CD4-positive, alpha-beta T cell treated with Interleukin-21 for 1 hour (primary cell): ENCODE results near the gene ATG7.
"Not testable (repeated sequence)": the region's sequence is repeated elsewhere in the genome, so short reads cannot be mapped to it uniquely, and the experiment has no call there.

Experiments used
- DNase-seq: peaks from one replicate; pipeline ENCODE4 v3.0.0-alpha.2; 2020

The ATG7 gene

GRCh38 chr3:11558918-11559815 lies 287.0 kb downstream of the ATG7 start:
- no peak for DNase-seq

GRCh38 chr3:11559816-11560633 lies 287.8 kb downstream of the ATG7 start:
- no peak for DNase-seq

- DNase-seq, result no peak
Measured at GRCh38 chr3:11560746-11561145, 288.5 kb downstream of the ATG7 start.

- no peak for DNase-seq
Measured at GRCh38 chr3:11562277-11562881, 290.2 kb downstream of the ATG7 start.

GRCh38 chr3:11563159-11563864 lies 291.1 kb downstream of the ATG7 start:
- DNase-seq, result no peak

GRCh38 chr3:11563865-11564185 lies 291.6 kb downstream of the ATG7 start:
- DNase-seq, result no peak

GRCh38 chr3:11564577-11565001 lies 292.4 kb downstream of the ATG7 start:
- DNase-seq, result no peak

- DNase-seq, result no peak
Measured at GRCh38 chr3:11565072-11565471, 292.9 kb downstream of the ATG7 start.

- no peak for DNase-seq
Measured at GRCh38 chr3:11565492-11565891, 293.3 kb downstream of the ATG7 start.

GRCh38 chr3:11565932-11566331 lies 293.7 kb downstream of the ATG7 start:
- no peak for DNase-seq

- DNase-seq, result no peak
Measured at GRCh38 chr3:11566478-11566877, 294.3 kb downstream of the ATG7 start.

- no peak for DNase-seq
Measured at GRCh38 chr3:11566916-11567315, 294.7 kb downstream of the ATG7 start.

- no peak for DNase-seq
Measured at GRCh38 chr3:11567516-11568467, 295.6 kb downstream of the ATG7 start.

- no peak for DNase-seq
Measured at GRCh38 chr3:11568503-11569155, 296.4 kb downstream of the ATG7 start.

GRCh38 chr3:11569156-11569741 lies 297.1 kb downstream of the ATG7 start:
- DNase-seq, result no peak

GRCh38 chr3:11570251-11570650 lies 298.1 kb downstream of the ATG7 start:
- no peak for DNase-seq

- DNase-seq, result no peak
Measured at GRCh38 chr3:11570789-11571495, 298.7 kb downstream of the ATG7 start.

GRCh38 chr3:11572660-11573059 lies 300.5 kb downstream of the ATG7 start:
- not testable (repeated sequence) for DNase-seq

GRCh38 chr3:11574981-11575669 lies 302.9 kb downstream of the ATG7 start:
- no peak for DNase-seq

- no peak for DNase-seq
Measured at GRCh38 chr3:11575677-11576076, 303.5 kb downstream of the ATG7 start.
